Lower leg skin (tissue), 4 donors: ENCODE results near the gene SPI1. TPM values are rescaled to one million over a fixed set of nuclear protein-coding genes. Genes with fewer than 3 reads are reported as not detected.
"Not testable (repeated sequence)": the region's sequence is repeated elsewhere in the genome, so short reads cannot be mapped to it uniquely, and the experiment has no call there.

Experiments
- DNase-seq, 2 donors: peaks; one replicate each; pipeline ENCODE4 v3.0.0-alpha.2; 2019; ENCODE audit warnings: low spot score in 2 of 2
- H3K4me3 ChIP-seq: fragments of 200-600 bp; sonication (generic); 2 replicates; pipeline ENCODE4 v1.5.1; 2017; ENCODE audit warnings: mild to moderate bottlenecking, low read depth; ENCODE audit not compliant: poor library complexity, severe bottlenecking
- POLR2A ChIP-seq, 2 donors: fragments of 450-650 bp; IDR thresholded peaks; one replicate each; pipeline ENCODE4 v1.6.1; 2016 to 2017; ENCODE audit warnings: antibody characterized with exemption in 2 of 2, mild to moderate bottlenecking in 1 of 2, moderate library complexity in 1 of 2
- WGBS, 2 donors: methylation state at CpG; one replicate each; pipeline ENCODE4 v1.1.5; 2018; 5-methylcytosine and 5-hydroxymethylcytosine counted together
- intact Hi-C: fragments of 100-400 bp; cut with DNase I; formaldehyde crosslinking; loops from one replicate; pipeline ENCODE4 v1.15.0; 2023; ENCODE audit warnings: low total_unique reads
- total RNA-seq, 4 donors: library from RNA; depleted of rRNA; stranded (reverse); fragments of >200 nt; gene quantifications; one replicate each; pipeline ENCODE4 v1.1.0, GENCODE V29; 2016
- TF ChIP-seq, protein P1 (sequence below), 3 donors: fragments of 450-650 bp; IDR thresholded peaks; one replicate each; pipeline ENCODE4 v1.5.1; 2016; ENCODE audit warnings: antibody characterized with exemption in 3 of 3, mild to moderate bottlenecking in 3 of 3, moderate library complexity in 2 of 3

The SPI1 gene
- total RNA-seq, 4 donors from 2014 or later = 7.7 to 13.4 (median 10.6) TPM

DNA sequence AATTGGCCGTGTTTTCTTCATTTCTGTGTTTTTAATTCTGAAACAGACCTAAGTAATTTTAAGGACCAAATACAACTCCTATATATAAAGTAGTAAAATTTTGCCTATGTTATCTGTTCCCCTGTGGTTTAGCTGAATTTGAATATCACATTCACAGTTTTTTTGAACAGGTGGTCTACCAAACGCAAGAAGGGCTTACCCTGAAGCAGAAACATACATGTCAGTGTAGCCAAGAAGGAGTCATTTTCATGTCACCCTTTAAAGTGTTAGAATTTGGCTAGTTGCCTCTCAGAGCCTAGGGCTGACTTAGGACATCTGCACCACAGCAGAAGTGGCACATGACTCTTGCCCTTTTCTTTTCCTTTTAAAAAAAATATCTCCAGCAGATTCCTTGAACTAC, 60.2 kb downstream of the SPI1 start:
- H3K4me3 ChIP-seq = no peak overlapping the region
- 90% methylated on average over 2 of the region's 2 CpGs for WGBS, 2 donors
- intact Hi-C loops = no loop called here
- no peak for DNase-seq
- no peak for TF ChIP-seq POLR2A (IDR thresholded peaks at IDR 0.05)
- TF ChIP-seq, protein P1, sequence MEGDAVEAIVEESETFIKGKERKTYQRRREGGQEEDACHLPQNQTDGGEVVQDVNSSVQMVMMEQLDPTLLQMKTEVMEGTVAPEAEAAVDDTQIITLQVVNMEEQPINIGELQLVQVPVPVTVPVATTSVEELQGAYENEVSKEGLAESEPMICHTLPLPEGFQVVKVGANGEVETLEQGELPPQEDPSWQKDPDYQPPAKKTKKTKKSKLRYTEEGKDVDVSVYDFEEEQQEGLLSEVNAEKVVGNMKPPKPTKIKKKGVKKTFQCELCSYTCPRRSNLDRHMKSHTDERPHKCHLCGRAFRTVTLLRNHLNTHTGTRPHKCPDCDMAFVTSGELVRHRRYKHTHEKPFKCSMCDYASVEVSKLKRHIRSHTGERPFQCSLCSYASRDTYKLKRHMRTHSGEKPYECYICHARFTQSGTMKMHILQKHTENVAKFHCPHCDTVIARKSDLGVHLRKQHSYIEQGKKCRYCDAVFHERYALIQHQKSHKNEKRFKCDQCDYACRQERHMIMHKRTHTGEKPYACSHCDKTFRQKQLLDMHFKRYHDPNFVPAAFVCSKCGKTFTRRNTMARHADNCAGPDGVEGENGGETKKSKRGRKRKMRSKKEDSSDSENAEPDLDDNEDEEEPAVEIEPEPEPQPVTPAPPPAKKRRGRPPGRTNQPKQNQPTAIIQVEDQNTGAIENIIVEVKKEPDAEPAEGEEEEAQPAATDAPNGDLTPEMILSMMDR (IDR thresholded peaks at IDR 0.05) = no peak

DNA sequence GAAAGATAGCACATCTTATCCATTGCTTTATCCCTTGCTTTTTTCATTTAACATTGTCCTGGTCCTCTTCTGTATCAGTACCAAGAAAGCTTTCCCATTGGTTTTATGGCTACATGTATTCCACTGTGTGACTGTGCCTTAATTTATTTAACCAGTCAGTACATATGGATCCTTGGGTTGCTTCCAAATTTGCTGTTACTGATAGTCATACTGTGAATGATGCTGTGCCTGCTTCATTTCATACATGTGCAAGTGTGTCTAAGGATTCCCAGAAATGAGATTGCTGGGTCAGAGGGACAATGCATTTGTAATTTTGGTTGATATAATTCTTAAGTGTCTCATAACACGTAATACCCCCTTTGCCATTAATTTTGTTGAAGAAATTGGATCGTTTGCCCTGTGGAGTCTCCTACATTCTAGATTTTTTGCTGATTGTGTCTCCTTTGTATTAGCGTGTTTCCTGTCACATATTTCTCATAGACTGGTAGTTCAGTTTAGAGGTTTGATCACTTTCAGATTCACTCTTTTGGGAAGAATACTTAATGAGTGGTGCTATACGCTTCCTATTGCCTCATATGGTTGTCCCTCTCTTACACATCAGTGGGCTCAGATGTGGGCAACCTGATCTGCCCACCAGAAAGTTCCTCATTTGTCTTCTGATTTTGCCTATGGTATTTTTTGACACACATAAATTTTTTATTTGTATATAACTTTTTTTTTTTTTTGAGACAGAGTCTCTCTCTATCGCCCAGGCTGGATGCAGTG, 61.1 kb downstream of the SPI1 start:
- no peak overlapping the region for H3K4me3 ChIP-seq
- no peak for TF ChIP-seq POLR2A (IDR thresholded peaks at IDR 0.05)
- TF ChIP-seq, protein P1 (IDR thresholded peaks at IDR 0.05) = no peak
- WGBS, 2 donors = 87 to 93% methylated on average over 5 of the region's 5 CpGs
- intact Hi-C loops = no loop called here
- DNase-seq = no peak

DNA sequence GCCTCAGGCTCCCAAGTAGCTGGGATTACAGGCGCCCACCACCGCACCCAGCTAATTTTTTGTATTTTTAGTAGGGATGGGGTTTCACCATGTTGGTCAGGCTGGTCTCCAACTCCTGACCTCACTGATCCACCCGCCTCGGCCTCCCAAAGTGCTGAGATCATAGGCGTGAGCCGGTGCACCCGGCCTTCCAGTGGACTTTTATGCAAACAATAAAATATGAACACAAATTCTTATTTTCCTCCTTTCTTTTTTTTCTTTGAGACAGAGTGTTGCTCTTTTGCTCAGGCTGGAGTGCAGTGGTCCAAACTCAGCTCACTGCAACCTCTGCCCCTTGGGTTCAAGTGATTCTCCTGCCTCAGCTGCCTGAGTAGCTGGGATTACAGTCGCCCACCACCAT, 61.8 kb downstream of the SPI1 start:
- DNase-seq = peak in 1 of 2 donors; percentile 57
- intact Hi-C loops, H3K4me3 ChIP-seq: not testable (repeated sequence)
- 89% methylated on average over 8 of the region's 8 CpGs for WGBS, 2 donors

DNA sequence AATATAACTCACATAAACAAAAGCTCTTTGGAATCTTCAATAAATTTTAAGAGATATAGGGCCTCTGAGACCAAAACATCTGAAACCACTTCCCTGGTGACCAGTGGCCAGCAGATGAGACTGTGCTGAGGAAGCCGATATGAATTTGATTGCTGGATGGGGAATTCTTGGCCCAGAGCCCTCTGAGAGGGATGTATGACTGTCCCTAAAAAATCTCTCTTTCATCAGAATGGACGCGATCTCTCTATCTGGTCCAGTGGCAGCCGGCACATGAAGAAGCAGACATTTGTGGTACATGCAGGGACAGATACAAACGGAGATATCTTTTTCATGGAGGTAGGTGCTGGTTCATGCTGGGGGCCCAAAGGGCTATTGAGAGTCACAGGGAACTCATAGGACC, 63.4 kb downstream of the SPI1 start:
- H3K4me3 ChIP-seq = no peak overlapping the region
- peak in 1 of 2 donors; percentile 66 for DNase-seq
- intact Hi-C loops = no loop called here
- 68 to 82% methylated on average over 5 of the region's 5 CpGs for WGBS, 2 donors
- TF ChIP-seq, protein P1 (IDR thresholded peaks at IDR 0.05) = no peak
- no peak for TF ChIP-seq POLR2A (IDR thresholded peaks at IDR 0.05)

DNA sequence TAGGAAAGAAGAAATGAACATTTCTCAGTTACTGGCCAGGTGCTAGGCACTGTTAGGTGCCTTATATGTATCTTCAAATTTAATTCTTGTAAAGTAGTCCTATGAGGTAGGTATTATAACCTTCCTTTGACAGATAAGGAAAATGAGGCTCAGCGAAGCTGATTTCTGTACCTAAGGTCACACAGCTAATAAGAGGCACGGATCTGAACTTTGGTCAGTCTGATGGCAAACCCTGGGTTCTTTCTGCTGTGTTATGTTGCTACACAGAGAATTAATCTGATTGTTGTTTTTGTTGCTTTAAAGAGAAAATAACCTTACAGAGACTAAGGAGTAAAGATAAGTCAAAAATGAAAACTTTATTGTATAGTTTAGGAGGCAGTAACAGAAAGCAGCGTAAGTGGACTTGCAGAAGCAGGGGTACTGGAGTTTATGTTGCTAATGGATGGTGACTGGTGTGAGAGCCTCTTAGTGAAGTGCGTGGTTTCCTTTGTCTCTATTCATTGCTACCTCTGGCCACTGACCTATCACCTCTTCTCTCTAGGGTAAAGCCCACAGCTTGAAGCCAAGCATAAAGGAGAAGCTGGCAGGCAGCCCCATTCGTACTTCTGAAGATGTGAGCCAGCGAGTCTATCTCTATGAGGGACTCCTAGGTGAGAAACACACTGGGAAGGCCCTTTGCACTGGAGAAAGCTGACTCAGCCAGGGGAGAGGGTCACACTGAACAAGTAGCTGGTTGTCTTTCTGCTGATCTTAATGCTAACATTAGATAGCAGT, 70.1 kb downstream of the SPI1 start:
- intact Hi-C loops = no loop called here
- 94 to 95% methylated on average over 6 of the region's 6 CpGs for WGBS, 2 donors
- no peak overlapping the region for H3K4me3 ChIP-seq
- TF ChIP-seq, protein P1 (IDR thresholded peaks at IDR 0.05) = no peak
- TF ChIP-seq POLR2A (IDR thresholded peaks at IDR 0.05) = no peak
- peak in 1 of 2 donors; percentile 17 for DNase-seq

DNA sequence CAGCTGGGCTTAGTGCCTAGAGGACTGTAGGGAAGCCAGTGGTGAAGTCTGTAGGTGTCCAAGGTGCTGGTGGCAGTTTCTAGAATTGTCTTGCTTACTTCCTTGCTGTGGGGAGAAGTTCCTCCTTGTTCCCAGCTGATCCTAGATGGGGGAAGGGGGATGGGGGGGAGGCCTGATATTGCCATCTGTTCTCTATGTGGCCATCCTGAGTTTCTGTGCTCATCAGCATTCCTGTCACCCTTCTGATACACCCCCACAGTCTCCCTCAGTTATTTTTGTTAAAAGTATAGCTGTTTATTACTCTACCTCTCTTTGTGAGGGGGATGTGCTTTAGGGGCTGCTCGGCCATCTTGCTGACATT, 71.9 kb downstream of the SPI1 start:
- TF ChIP-seq, protein P1 (IDR thresholded peaks at IDR 0.05) = no peak
- no peak for TF ChIP-seq POLR2A (IDR thresholded peaks at IDR 0.05)
- intact Hi-C loops = no loop called here
- H3K4me3 ChIP-seq = no peak overlapping the region
- WGBS, 2 donors = 33 to 92% methylated on average over 1 of the region's 1 CpG
- DNase-seq = peak in 1 of 2 donors; percentile 25
